B cell (primary cell): ENCODE data around the gene ERC2. TPM values are rescaled to one million over a fixed set of nuclear protein-coding genes. Genes with fewer than 3 reads are reported as not detected.

ENCODE experiments used
- ATAC-seq: fragments of 200-7000 bp; cut with Tn5 transposase; one replicate; pipeline ENCODE4 v1.10.0; 2021; ENCODE audit warnings: low read depth, mild to moderate bottlenecking, moderate number of reproducible peaks, moderate library complexity
- CTCF ChIA-PET: fragments of 350-600 bp; sonication (Branson Sonifier 250); formaldehyde crosslinking; loops from one replicate; lab custom pipeline; 2021; ENCODE audit warnings: antibody characterized with exemption, inconsistent platforms; lab: Charles Lee
- POLR2A ChIA-PET: fragments of 350-600 bp; sonication (Branson Sonifier 250); formaldehyde crosslinking; loops from one replicate; lab custom pipeline; 2021; ENCODE audit warnings: antibody characterized with exemption; lab: Charles Lee
- DNase-seq: peaks from one replicate; pipeline ENCODE4 v3.0.0; 2013
- H2AFZ ChIP-seq: 2 replicates; pipeline ENCODE4 v1.6.1; 2012; ENCODE audit warnings: mild to moderate bottlenecking, low read depth, low read length; ENCODE audit not compliant: insufficient read depth, poor library complexity, severe bottlenecking
- H3K27ac ChIP-seq, 2 donors: 1 replicate in 1 of 2; 2 replicates in 1 of 2; pipeline ENCODE4 v1.5.1; 2012 to 2013; ENCODE audit warnings: low read length in 2 of 2, mild to moderate bottlenecking in 2 of 2, moderate library complexity in 1 of 2
- H3K27me3 ChIP-seq, 4 experiments: fragments of 200-600 bp in 1 of 4; sonication (generic) in 1 of 4; replicated peaks in 1 of 4; 1 replicate in 2 of 4; 2 replicates in 2 of 4; pipeline versions ENCODE4 v1.6.1 to v1.7.0; 2013 to 2016; ENCODE audit warnings: low read length in 3 of 4, mild to moderate bottlenecking in 2 of 4, mixed read lengths in 1 of 4, moderate library complexity in 1 of 4; ENCODE audit not compliant: insufficient read depth in 4 of 4, control insufficient read depth in 3 of 4; ENCODE audit errors: control extremely low read depth in 1 of 4
- H3K36me3 ChIP-seq, 2 experiments: replicated peaks in 1 of 2; 1 replicate in 1 of 2; 2 replicates in 1 of 2; pipeline versions ENCODE4 v1.6.1 to v1.7.1; 2013; ENCODE audit warnings: low read length in 1 of 2; ENCODE audit not compliant: insufficient read depth in 2 of 2, control insufficient read depth in 1 of 2; ENCODE audit errors: control extremely low read depth in 1 of 2, extremely low read depth in 1 of 2
- H3K4me1 ChIP-seq, 2 donors: fragments of 200-600 bp in 1 of 2; sonication (generic) in 1 of 2; 1 replicate in 1 of 2; 2 replicates in 1 of 2; pipeline versions ENCODE4 v1.5.1 to v1.6.1; 2013 to 2017; ENCODE audit warnings: low read length in 2 of 2; ENCODE audit not compliant: control insufficient read depth in 2 of 2, insufficient read depth in 2 of 2
- H3K4me2 ChIP-seq: replicated peaks from 2 replicates; pipeline ENCODE3; 2012; ENCODE audit warnings: mild to moderate bottlenecking, low read depth, low read length; ENCODE audit not compliant: poor library complexity, severe bottlenecking
- H3K4me3 ChIP-seq, 5 experiments: fragments of 200-600 bp in 1 of 5; sonication (generic) in 1 of 5; 1 replicate in 3 of 5; 2 replicates in 2 of 5; pipeline versions ENCODE4 v1.5.1 to v1.7.0; 2011 to 2016; ENCODE audit warnings: low read length in 4 of 5, mild to moderate bottlenecking in 4 of 5, low read depth in 2 of 5, control low read depth in 1 of 5, moderate library complexity in 1 of 5; ENCODE audit not compliant: insufficient read depth in 1 of 5; ENCODE audit errors: control extremely low read depth in 1 of 5, extremely low read depth in 1 of 5
- H3K79me2 ChIP-seq: fragments of 200-600 bp; sonication (generic); one replicate; pipeline ENCODE4 v1.6.0; 2016; ENCODE audit warnings: low read length; ENCODE audit not compliant: control insufficient read depth, insufficient read depth
- H3K9ac ChIP-seq: fragments of 200-600 bp; sonication (generic); 2 replicates; pipeline ENCODE4 v1.6.1; 2017; ENCODE audit warnings: mild to moderate bottlenecking, low read length, moderate library complexity
- H3K9me3 ChIP-seq, 3 donors: one replicate each; pipeline versions ENCODE4 v1.6.1 to v1.7.1; 2013; ENCODE audit warnings: low read length in 2 of 3; ENCODE audit not compliant: control insufficient read depth in 2 of 3, insufficient read depth in 1 of 3; ENCODE audit errors: control extremely low read depth in 1 of 3
- H4K20me1 ChIP-seq: 2 replicates; pipeline ENCODE4 v1.6.0; 2012; ENCODE audit warnings: mild to moderate bottlenecking, low read length; ENCODE audit not compliant: insufficient read depth, control insufficient read depth, poor library complexity, severe bottlenecking
- H3K27ac Mint-ChIP-seq: one replicate; pipeline ENCODE4 v1.8.0; 2021; ENCODE audit warnings: mixed read lengths
- H3K27me3 Mint-ChIP-seq: one replicate; pipeline ENCODE4 v1.8.0; 2021; ENCODE audit warnings: mixed read lengths
- H3K4me1 Mint-ChIP-seq: one replicate; pipeline ENCODE4 v1.8.0; 2021; ENCODE audit warnings: mixed read lengths
- H3K4me3 Mint-ChIP-seq: one replicate; pipeline ENCODE4 v1.8.0; 2021; ENCODE audit warnings: mixed read lengths
- H3K9me3 Mint-ChIP-seq: one replicate; pipeline ENCODE4 v1.8.0; 2022; ENCODE audit warnings: mixed read lengths; ENCODE audit not compliant: insufficient read depth
- CTCF ChIP-seq: fragments of 200-600 bp; IDR thresholded peaks from one replicate; pipeline ENCODE4 v1.8.0; 2022; ENCODE audit warnings: antibody characterized with exemption, mild to moderate bottlenecking
- EZH2 ChIP-seq: IDR thresholded peaks from 2 replicates; pipeline ENCODE4 v1.6.1; 2012; ENCODE audit warnings: borderline replicate concordance, low read depth, mild to moderate bottlenecking, moderate library complexity, low read length; ENCODE audit not compliant: insufficient read depth, poor library complexity, severe bottlenecking
- WGBS: methylation state at CpG from one replicate; pipeline ENCODE4 v1.1.5; 2013; ENCODE audit warnings: missing lambda C conversion rate; ENCODE audit not compliant: insufficient coverage; 5-methylcytosine and 5-hydroxymethylcytosine counted together
- intact Hi-C: fragments of 100-400 bp; cut with micrococcal nuclease; formaldehyde crosslinking; loops from one replicate; pipeline ENCODE4 v1.10.0; 2022
- polyA plus RNA-seq: library from polyadenylated mRNA; depleted of rRNA; stranded (reverse); fragments of >200 nt; gene quantifications from 2 replicates; pipeline ENCODE4 v1.2.3, GENCODE V29; 2012
- total RNA-seq, 2 donors: library from RNA; stranded (reverse); fragments of 120-200 nt in 1 of 2; gene quantifications; 1 replicate in 1 of 2; 2 replicates in 1 of 2; pipeline versions ENCODE4 v1.2.3 to v1.2.4, GENCODE V29; 2013 to 2022

ERC2 gene
- total and polyA plus RNA-seq, 2 donors (not counting 1 experiment from before 2014, with no cell fraction given) = not detected

- Histone ChIP-seq H3K27ac (no peak overlapping the region), H2AFZ (no peak overlapping the region), H3K9me3 (peaks cover 0 to 3% (median 0%) of the 10 kb centered on the region in 3 donors), H3K36me3 (no peaks in the 10 kb centered on the region), H3K27me3 (no peaks in the 10 kb centered on the region), H3K4me3 (no peak overlapping the region), H4K20me1 (no peaks in the 10 kb centered on the region), H3K4me2 (no peak overlapping the region), H3K4me1 (no peaks in the 10 kb centered on the region), H3K79me2 (no peaks in the 10 kb centered on the region), H3K9ac (no peak overlapping the region)
- ChIA-PET CTCF (no interaction called here), POLR2A (no interaction called here)
- Mint-ChIP-seq H3K9me3 (no peaks in the 10 kb centered on the region), H3K4me1 (no peaks in the 10 kb centered on the region), H3K4me3 (no peak overlapping the region), H3K27ac (no peak overlapping the region), H3K27me3 (peaks cover 6% of the 10 kb centered on the region)
- intact Hi-C loops = no loop called here
- DNase-seq (no peak), ATAC-seq (no peak)
- no peak for TF ChIP-seq EZH2
- no peak for TF ChIP-seq CTCF
- 89% methylated on average over 4 of the region's 5 CpGs for WGBS
Observed at GRCh38 chr3:55540579-55540978, 927.7 kb downstream of the ERC2 start.

- Histone ChIP-seq H3K4me2 (no peak overlapping the region), H4K20me1 (no peaks in the 10 kb centered on the region), H3K36me3 (no peaks in the 10 kb centered on the region), H3K79me2 (no peaks in the 10 kb centered on the region), H3K27ac (no peak overlapping the region), H2AFZ (no peak overlapping the region), H3K4me1 (no peaks in the 10 kb centered on the region), H3K9me3 (peaks cover 0 to 3% (median 0%) of the 10 kb centered on the region in 3 donors), H3K9ac (no peak overlapping the region), H3K27me3 (no peaks in the 10 kb centered on the region), H3K4me3 (no peak overlapping the region)
- CTCF ChIA-PET = no interaction called here
- Mint-ChIP-seq H3K9me3 (no peaks in the 10 kb centered on the region), H3K4me3 (no peak overlapping the region), H3K27ac (no peak overlapping the region), H3K4me1 (no peaks in the 10 kb centered on the region), H3K27me3 (no peaks in the 10 kb centered on the region)
- WGBS = 100% methylated on average over 3 of the region's 4 CpGs
- TF ChIP-seq CTCF (no peak), EZH2 (no peak)
- intact Hi-C loops = no loop called here
- DNase-seq (no peak), ATAC-seq (no peak)
- POLR2A ChIA-PET = no interaction called here
Observed at GRCh38 chr3:55538158-55538557, 930.1 kb downstream of the ERC2 start.
